AG04450 (cell line): ENCODE results near the gene GPC5. TPM values are rescaled to one million over a fixed set of nuclear protein-coding genes. Genes with fewer than 3 reads are reported as not detected.
A peak's percentile ranks its signal among the peaks of the same experiment; 100 is the strongest.

ENCODE experiments used
- CTCF ChIA-PET: fragments of 300-600, 350-600 bp; formaldehyde crosslinking; extraction: SDS; loops from one replicate; lab custom pipeline; 2022; ENCODE audit warnings: antibody characterized with exemption, inconsistent platforms; lab: Charles Lee
- POLR2A ChIA-PET: fragments of 350-600 bp; formaldehyde crosslinking; extraction: SDS; loops from one replicate; lab custom pipeline; 2021; ENCODE audit warnings: antibody characterized with exemption, inconsistent platforms; lab: Yijun Ruan, JAX
- DNase-seq: peaks from one replicate; pipeline ENCODE4 v3.0.0-alpha.2; 2011; ENCODE audit warnings: low read depth, low spot score
- H3K27ac ChIP-seq: one replicate; pipeline ENCODE4 v1.5.1; 2012; ENCODE audit warnings: low read depth, low read length, control low read depth
- H3K27me3 ChIP-seq: one replicate; pipeline ENCODE4 v1.6.0; 2012; ENCODE audit warnings: low read length; ENCODE audit not compliant: control insufficient read depth, insufficient read depth
- H3K4me3 ChIP-seq: 2 replicates; pipeline ENCODE4 v1.5.1; 2011; ENCODE audit warnings: mild to moderate bottlenecking, low read depth, low read length, control low read depth
- H3K9me3 ChIP-seq: 2 replicates; pipeline ENCODE4 v1.5.1; 2012; ENCODE audit warnings: low read length; ENCODE audit not compliant: control insufficient read depth, insufficient read depth
- polyA plus RNA-seq: library from polyadenylated mRNA; depleted of rRNA; stranded (reverse); fragments of >200 nt; gene quantifications from 2 replicates; pipeline ENCODE4 v1.2.3, GENCODE V29; 2011
- TF ChIP-seq, protein P1 (sequence below): IDR thresholded peaks from 2 replicates; pipeline ENCODE4 v1.5.1; 2011; ENCODE audit warnings: low read depth, low read length, control low read depth, inconsistent platforms

GPC5 gene
- polyA plus RNA-seq, 1 experiment, result 3.6 TPM

DNA sequence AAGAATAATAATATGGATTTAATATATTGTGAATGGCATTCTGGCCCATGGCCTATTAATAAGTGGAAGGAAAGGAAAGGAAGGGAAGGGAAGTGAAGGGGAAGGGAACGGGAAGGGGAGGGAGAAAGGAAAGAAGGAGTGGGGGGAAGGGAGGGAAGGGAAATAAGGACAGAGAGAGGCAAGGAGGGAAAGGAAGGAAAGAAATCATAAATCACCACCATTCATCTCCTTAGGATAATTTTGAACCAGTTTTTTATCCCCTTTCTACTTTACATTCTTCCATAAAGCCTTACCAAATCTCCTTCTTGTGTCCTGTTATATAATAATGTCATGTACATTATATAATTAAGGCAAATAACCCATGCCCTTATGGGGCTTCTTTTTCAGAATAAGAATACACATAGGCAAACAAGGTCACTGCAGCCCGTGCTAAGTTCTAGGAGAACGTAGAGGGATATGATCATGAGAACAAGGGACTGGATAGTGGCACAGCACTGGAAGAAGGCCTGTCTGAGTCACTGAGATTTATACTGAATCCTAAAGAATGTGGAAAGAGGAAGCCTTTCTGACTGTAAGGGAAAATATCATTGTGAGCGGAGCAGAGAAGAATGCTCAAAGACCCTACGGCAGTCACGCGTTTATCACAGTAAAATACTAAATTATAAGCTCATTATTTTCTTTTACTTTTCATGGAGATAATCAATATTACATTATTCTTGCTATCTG lies 1383.7 kb downstream of the GPC5 start:
- ChIA-PET POLR2A (no interaction called here), CTCF (no interaction called here)
- no peaks in the 10 kb centered on the region for H3K27me3 ChIP-seq
- H3K4me3 ChIP-seq, result no peak overlapping the region
- no peaks in the 10 kb centered on the region for H3K9me3 ChIP-seq
- no peak for DNase-seq
- TF ChIP-seq, protein P1, sequence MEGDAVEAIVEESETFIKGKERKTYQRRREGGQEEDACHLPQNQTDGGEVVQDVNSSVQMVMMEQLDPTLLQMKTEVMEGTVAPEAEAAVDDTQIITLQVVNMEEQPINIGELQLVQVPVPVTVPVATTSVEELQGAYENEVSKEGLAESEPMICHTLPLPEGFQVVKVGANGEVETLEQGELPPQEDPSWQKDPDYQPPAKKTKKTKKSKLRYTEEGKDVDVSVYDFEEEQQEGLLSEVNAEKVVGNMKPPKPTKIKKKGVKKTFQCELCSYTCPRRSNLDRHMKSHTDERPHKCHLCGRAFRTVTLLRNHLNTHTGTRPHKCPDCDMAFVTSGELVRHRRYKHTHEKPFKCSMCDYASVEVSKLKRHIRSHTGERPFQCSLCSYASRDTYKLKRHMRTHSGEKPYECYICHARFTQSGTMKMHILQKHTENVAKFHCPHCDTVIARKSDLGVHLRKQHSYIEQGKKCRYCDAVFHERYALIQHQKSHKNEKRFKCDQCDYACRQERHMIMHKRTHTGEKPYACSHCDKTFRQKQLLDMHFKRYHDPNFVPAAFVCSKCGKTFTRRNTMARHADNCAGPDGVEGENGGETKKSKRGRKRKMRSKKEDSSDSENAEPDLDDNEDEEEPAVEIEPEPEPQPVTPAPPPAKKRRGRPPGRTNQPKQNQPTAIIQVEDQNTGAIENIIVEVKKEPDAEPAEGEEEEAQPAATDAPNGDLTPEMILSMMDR, result no peak
- no peak overlapping the region for H3K27ac ChIP-seq

DNA sequence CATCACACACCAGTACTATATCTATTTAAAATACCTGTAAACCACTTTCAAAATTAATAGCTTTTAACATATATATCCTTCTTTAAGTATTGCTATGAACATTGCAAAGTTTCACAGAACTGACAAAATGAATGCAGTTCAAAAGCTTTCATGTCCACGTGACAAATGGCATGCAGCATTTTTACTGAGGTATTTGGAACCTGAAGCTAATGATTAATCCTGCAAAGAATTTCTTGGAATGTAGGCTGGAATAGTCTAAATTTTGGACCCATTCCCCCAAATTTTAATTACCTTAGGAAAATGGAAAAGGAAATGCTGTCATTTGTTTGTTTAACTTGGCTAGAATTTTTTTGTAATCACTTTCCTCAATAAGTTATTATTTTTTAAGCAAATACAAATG lies 1404.4 kb downstream of the GPC5 start:
- ChIA-PET POLR2A (no interaction called here), CTCF (no interaction called here)
- H3K9me3 ChIP-seq, result no peaks in the 10 kb centered on the region
- H3K27me3 ChIP-seq, result no peaks in the 10 kb centered on the region
- TF ChIP-seq, protein P1, result no peak
- no peak overlapping the region for H3K4me3 ChIP-seq
- DNase-seq, result no peak
- no peak overlapping the region for H3K27ac ChIP-seq

DNA sequence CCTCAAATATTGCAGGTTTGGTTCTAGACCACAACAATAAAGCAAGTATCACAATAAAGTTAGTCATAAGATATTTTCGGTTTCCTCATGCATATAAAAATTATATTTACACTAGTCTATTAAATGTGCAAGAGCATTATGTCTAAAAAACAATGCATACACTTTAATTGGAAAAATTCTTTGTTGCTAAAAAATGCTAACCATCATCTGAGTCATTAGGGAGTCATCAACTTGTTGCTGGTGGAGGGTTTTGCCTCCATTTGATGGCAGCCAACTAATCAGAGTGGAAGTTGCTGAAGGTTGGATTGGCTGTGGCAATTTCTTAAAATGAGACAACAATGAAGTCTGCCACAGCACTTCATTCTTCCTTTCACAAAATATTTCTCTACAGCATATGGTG lies 1405.9 kb downstream of the GPC5 start:
- ChIA-PET CTCF (no interaction called here), POLR2A (no interaction called here)
- DNase-seq, result no peak
- Histone ChIP-seq H3K27ac (no peak overlapping the region), H3K4me3 (no peak overlapping the region), H3K27me3 (no peaks in the 10 kb centered on the region), H3K9me3 (no peaks in the 10 kb centered on the region)
- TF ChIP-seq, protein P1, result no peak

- ChIA-PET CTCF (no interaction called here), POLR2A (interaction anchor here (0.6 kb wide), 1 partner anchor 1852 kb away, joined by 7 read pairs; no protein-coding TSS in a partner anchor)
- no peak overlapping the region for H3K27ac ChIP-seq
- no peak overlapping the region for H3K4me3 ChIP-seq
- TF ChIP-seq, protein P1, result no peak
- no peaks in the 10 kb centered on the region for H3K27me3 ChIP-seq
- no peaks in the 10 kb centered on the region for H3K9me3 ChIP-seq
- no peak for DNase-seq
Observed at GRCh38 chr13:92804926-92805325, 1406.5 kb downstream of the GPC5 start.

DNA sequence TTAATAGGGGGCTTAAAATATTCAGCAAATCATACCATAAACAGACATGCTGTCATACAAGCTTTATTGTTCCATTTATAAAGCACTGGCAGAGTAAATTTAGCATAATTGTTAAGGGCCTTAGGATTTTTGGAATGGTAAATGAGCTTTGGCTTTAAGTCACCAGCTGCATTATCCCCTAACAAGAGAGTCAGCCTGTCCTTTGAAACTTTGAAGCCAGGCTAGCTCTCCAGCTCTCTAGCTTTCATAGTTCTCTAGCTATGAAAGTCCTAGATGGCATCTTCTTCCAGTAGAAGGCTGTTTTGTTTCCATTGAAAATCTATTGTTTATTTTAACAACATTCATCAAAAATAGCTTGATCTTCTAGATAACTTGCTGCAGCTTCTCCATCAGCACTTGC lies 1407.3 kb downstream of the GPC5 start:
- ChIA-PET POLR2A (no interaction called here), CTCF (no interaction called here)
- DNase-seq, result no peak
- H3K27ac ChIP-seq, result no peak overlapping the region
- TF ChIP-seq, protein P1, result no peak
- H3K27me3 ChIP-seq, result no peaks in the 10 kb centered on the region
- peak overlapping the region; percentile 41 for H3K4me3 ChIP-seq
- H3K9me3 ChIP-seq, result no peaks in the 10 kb centered on the region
